DOHH2 (cell line): ENCODE results near the gene OOSP3.

ENCODE experiments used
- EZH2phosphoT487 ChIP-seq: fragments of 200-600 bp; sonication (generic); IDR thresholded peaks from 2 replicates; pipeline ENCODE4 v1.6.1; 2017; ENCODE audit warnings: borderline replicate concordance, mild to moderate bottlenecking, antibody characterized with exemption, low read length, moderate library complexity, mixed read lengths
- TF ChIP-seq, protein P1 (sequence below): fragments of 200-600 bp; sonication (generic); IDR thresholded peaks from one replicate; pipeline ENCODE4 v1.5.1; 2014; ENCODE audit warnings: antibody characterized with exemption, mild to moderate bottlenecking, low read depth, low read length; ENCODE audit not compliant: poor library complexity, severe bottlenecking

- TF ChIP-seq, protein P1, sequence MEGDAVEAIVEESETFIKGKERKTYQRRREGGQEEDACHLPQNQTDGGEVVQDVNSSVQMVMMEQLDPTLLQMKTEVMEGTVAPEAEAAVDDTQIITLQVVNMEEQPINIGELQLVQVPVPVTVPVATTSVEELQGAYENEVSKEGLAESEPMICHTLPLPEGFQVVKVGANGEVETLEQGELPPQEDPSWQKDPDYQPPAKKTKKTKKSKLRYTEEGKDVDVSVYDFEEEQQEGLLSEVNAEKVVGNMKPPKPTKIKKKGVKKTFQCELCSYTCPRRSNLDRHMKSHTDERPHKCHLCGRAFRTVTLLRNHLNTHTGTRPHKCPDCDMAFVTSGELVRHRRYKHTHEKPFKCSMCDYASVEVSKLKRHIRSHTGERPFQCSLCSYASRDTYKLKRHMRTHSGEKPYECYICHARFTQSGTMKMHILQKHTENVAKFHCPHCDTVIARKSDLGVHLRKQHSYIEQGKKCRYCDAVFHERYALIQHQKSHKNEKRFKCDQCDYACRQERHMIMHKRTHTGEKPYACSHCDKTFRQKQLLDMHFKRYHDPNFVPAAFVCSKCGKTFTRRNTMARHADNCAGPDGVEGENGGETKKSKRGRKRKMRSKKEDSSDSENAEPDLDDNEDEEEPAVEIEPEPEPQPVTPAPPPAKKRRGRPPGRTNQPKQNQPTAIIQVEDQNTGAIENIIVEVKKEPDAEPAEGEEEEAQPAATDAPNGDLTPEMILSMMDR = no peak
- TF ChIP-seq EZH2phosphoT487 = no peak
Observed at GRCh38 chr11:59866836-59867235, 11.7 kb upstream of the OOSP3 start.
